ENCODE measurements around the gene SCAPER. TPM values are rescaled to one million over a fixed set of nuclear protein-coding genes. Genes with fewer than 3 reads are reported as not detected.

The SCAPER gene
- total and polyA plus RNA-seq, 4 donors: 3.3 to 18.0 (median 9.9) TPM

DNA sequence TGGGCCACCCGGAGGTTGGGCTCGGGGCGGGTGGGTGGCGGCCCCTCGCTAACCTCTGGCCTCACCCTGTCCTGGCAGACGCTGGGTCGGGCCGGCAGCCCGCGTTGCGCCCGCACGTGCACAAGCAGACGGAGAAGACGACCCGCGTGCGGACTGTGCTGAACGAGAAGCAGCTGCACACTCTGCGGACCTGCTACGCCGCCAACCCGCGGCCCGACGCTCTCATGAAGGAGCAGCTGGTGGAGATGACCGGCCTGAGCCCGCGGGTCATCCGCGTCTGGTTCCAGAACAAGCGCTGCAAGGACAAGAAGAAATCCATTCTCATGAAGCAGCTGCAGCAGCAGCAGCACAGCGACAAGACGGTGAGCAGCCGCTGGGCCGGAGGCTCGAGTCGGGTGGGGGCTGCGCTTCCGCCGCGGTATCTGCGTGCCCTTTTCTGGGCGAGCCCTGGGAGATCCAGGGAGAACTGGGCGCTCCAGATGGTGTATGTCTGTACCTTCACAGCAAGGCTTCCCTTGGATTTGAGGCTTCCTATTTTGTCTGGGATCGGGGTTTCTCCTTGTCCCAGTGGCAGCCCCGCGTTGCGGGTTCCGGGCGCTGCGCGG, 564.8 kb downstream of the SCAPER start:
- WGBS: 6% methylated on average over 53 of the region's 53 CpGs
- Histone ChIP-seq H3K4me1 (ENCODE audit: control insufficient read depth in 4 of 4, insufficient read depth in 4 of 4, low read length in 3 of 4) (peaks cover 12 to 57% (median 30%) of the 10 kb centered on the region in 4 donors), H3K4me3 (ENCODE audit: low read depth in 1 of 3, low read length in 3 of 3) (peak overlapping the region in 1 of 3 donors; percentile 41), H3K27ac (ENCODE audit: low read depth in 1 of 2, low read length in 2 of 2) (no peak overlapping the region), H3K27me3 (ENCODE audit: control insufficient read depth in 4 of 4, insufficient read depth in 4 of 4, low read length in 3 of 4) (peaks cover 0 to 50% (median 27%) of the 10 kb centered on the region in 4 donors), H3K36me3 (ENCODE audit: control insufficient read depth in 4 of 4, insufficient read depth in 3 of 4, low read depth in 1 of 4, low read length in 3 of 4) (no peaks in the 10 kb centered on the region), H3K9me3 (ENCODE audit: control insufficient read depth in 4 of 4, low read length in 3 of 4) (peaks cover 0 to 13% (median 1%) of the 10 kb centered on the region in 4 donors), H3K9ac (ENCODE audit: low read depth in 1 of 2, low read length in 2 of 2) (no peak overlapping the region)
- no peak for DNase-seq (ENCODE audit: low spot score)
- TF ChIP-seq ATF3 (IDR thresholded peaks at IDR 0.05): no peak
- TF ChIP-seq SP1 (IDR thresholded peaks at IDR 0.05): no peak
- TF ChIP-seq RXRA (IDR thresholded peaks at IDR 0.05): no peak
- no peak for TF ChIP-seq FOXA1 (IDR thresholded peaks at IDR 0.05)
- no peak for TF ChIP-seq YY1 (IDR thresholded peaks at IDR 0.05)
- TF ChIP-seq TAF1 (conservative IDR thresholded peaks at IDR 0.05): no peak
- no peak for TF ChIP-seq FOXA2 (IDR thresholded peaks at IDR 0.05)
- no peak for TF ChIP-seq CTCF (IDR thresholded peaks at IDR 0.05; ENCODE audit: low read depth, low read length, missing input control)
- TF ChIP-seq JUND (IDR thresholded peaks at IDR 0.05): no peak
- TF ChIP-seq, protein P1, sequence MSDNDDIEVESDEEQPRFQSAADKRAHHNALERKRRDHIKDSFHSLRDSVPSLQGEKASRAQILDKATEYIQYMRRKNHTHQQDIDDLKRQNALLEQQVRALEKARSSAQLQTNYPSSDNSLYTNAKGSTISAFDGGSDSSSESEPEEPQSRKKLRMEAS (IDR thresholded peaks at IDR 0.05): no peak
- no peak for TF ChIP-seq EGR1 (IDR thresholded peaks at IDR 0.05; ENCODE audit: low read depth in 2 of 2)
- TF ChIP-seq, protein P2, sequence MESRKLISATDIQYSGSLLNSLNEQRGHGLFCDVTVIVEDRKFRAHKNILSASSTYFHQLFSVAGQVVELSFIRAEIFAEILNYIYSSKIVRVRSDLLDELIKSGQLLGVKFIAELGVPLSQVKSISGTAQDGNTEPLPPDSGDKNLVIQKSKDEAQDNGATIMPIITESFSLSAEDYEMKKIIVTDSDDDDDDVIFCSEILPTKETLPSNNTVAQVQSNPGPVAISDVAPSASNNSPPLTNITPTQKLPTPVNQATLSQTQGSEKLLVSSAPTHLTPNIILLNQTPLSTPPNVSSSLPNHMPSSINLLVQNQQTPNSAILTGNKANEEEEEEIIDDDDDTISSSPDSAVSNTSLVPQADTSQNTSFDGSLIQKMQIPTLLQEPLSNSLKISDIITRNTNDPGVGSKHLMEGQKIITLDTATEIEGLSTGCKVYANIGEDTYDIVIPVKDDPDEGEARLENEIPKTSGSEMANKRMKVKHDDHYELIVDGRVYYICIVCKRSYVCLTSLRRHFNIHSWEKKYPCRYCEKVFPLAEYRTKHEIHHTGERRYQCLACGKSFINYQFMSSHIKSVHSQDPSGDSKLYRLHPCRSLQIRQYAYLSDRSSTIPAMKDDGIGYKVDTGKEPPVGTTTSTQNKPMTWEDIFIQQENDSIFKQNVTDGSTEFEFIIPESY (IDR thresholded peaks at IDR 0.05): no peak

- Histone ChIP-seq H3K9ac (ENCODE audit: low read depth in 1 of 2, low read length in 2 of 2) (no peak overlapping the region), H3K27me3 (ENCODE audit: control insufficient read depth in 4 of 4, insufficient read depth in 4 of 4, low read length in 3 of 4) (peaks cover 0 to 48% (median 29%) of the 10 kb centered on the region in 4 donors), H3K36me3 (ENCODE audit: control insufficient read depth in 4 of 4, insufficient read depth in 3 of 4, low read depth in 1 of 4, low read length in 3 of 4) (no peaks in the 10 kb centered on the region), H3K9me3 (ENCODE audit: control insufficient read depth in 4 of 4, low read length in 3 of 4) (peaks cover 0 to 14% (median 1%) of the 10 kb centered on the region in 4 donors), H3K4me3 (ENCODE audit: low read depth in 1 of 3, low read length in 3 of 3) (peak overlapping the region in 1 of 3 donors; percentile 41), H3K4me1 (ENCODE audit: control insufficient read depth in 4 of 4, insufficient read depth in 4 of 4, low read length in 3 of 4) (peaks cover 12 to 57% (median 30%) of the 10 kb centered on the region in 4 donors), H3K27ac (ENCODE audit: low read depth in 1 of 2, low read length in 2 of 2) (no peak overlapping the region)
- 12% methylated on average over 48 of the region's 48 CpGs for WGBS
- DNase-seq (ENCODE audit: low spot score): no peak
- TF ChIP-seq RXRA (IDR thresholded peaks at IDR 0.05) (no peak), JUND (IDR thresholded peaks at IDR 0.05) (no peak), GABPA (IDR thresholded peaks at IDR 0.05 in 1 of 2, conservative IDR thresholded peaks at IDR 0.05 in 1 of 2) (no peak), TAF1 (conservative IDR thresholded peaks at IDR 0.05) (no peak)
Measured at GRCh38 chr15:76339305-76340197, 565.6 kb downstream of the SCAPER start.
